HG02798 (cell line): ENCODE results near the gene KTN1.
A peak's percentile ranks its signal among the peaks of the same experiment; 100 is the strongest.

Experiments
- ATAC-seq: cut with Tn5 transposase; IDR thresholded peaks from one replicate; pipeline ENCODE4 v1.9.1; 2021; ENCODE audit warnings: mild to moderate bottlenecking; ENCODE audit not compliant: unreplicated experiment, poor library complexity

KTN1 gene

DNA sequence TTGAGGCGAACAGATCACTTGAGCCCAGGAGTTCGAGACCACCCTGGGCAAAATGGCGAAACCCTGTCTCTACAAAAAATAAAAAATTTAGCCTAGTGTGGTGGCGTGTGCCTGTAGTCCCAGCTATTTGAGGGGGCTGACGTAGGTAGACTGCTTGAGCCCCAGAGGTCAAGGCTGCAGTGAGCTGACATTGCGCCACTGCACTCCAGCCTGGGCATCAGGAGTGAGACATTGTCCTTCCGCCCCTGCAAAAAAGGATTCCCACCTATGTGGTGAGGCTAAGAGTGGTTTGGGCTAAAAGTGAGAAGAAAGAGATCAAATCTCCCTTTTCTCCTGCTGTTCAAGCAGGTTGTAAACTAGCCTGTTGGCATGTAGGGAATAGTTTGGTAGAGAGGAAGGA, 5.0 kb upstream of the KTN1 start:
- no peak for ATAC-seq

DNA sequence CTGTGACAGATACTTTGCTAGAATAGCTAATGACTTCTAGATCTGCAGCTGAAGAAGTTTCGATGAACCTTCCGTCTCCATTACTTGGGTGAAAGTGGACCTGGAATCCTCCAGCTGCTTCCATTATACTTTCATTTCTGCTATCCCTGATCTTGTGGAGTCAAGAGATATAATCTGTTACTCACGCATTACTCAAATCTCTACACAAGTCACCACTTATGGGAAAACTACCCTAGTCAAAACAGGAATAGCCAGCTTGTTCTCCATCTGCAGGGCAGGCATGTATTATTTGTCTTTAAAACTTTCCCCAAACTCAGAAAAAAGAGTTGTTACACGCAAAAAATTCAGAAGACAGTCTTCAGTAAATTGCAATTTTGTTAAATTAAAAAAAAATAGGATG, 2.8 kb upstream of the KTN1 start:
- ATAC-seq: no peak

DNA sequence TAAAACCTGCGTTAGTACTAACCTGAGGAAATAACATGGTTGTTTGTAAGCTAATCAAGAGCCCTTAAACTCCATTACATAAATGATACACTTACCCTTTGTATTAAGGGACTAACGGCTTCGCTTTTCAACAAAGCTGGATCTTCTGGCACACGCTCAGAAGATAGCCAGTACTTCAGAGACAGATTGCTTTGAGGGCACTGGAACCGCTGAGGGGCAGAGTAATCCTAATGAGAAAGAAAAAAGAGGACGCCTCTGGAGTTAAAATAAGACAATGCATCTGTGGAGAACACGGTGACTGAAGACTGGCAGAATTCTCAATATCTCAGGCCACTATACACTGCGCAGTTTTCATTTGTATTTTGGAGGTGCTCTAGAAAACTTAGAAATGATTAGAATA, 1.5 kb upstream of the KTN1 start:
- no peak for ATAC-seq

DNA sequence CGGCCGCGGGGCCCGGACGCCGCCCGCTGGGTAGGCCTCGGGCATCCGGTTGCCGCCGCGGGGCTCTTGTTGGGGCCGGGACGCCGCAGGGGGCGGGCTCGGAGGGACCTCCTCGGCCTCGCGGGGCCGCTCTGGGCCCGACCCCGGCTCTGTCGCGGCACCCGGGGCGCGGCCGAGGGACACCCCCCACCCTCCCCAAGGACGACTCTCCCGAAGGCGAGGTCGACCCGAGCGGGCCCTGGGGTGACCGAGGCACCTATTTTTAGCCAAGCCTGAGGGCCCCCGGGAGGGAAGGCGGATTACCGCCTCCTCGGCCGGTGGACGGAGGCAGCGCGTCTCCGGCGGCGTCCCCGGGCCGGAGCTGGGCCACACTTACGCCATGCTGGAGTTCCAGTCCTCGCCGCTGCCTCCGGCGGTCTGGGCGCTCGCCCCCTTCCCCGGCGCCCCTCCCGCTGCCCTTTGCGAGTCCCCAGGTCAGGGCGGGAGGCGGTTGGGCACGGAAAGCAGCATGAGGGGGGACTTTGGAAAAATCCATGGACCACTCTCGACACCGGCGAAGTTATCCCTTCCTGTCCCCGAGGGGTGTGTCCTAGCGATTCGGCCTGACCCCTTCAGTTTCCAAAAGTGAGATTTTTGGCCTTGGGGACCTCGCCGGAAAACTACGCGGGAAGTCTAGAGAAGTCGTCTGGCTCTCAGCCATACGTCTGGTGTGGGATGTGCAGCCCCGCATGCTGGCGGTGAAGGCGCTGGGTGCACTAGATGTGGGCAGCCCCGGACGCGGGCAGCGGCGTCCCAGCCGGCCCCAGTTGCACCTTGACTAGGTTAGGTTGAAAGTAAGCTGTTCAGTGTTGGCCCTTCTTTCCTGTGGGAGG, 699 bp downstream of the KTN1 start:
- peak; percentile 57 for ATAC-seq

DNA sequence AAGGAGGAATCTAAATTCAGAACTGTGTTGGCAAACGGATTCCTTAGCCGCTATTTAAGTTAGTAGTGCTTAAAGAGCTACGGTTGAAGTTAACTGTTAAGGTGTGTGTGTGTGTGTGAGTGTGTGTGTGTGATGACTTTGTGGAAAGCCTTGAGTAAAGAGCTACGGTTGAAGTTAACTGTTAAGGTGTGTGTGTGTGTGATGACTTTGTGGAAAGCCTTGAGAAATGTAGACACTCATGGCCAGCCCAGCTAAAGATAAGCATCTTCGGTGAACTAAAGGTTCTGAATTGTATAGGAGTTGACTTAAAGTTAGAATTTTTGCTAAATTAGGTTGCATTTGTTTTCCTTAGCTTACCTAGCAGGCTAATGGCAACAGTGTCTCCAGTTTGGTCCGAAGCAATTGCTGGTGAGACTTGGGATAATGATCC, 1.4 kb downstream of the KTN1 start:
- ATAC-seq: no peak

DNA sequence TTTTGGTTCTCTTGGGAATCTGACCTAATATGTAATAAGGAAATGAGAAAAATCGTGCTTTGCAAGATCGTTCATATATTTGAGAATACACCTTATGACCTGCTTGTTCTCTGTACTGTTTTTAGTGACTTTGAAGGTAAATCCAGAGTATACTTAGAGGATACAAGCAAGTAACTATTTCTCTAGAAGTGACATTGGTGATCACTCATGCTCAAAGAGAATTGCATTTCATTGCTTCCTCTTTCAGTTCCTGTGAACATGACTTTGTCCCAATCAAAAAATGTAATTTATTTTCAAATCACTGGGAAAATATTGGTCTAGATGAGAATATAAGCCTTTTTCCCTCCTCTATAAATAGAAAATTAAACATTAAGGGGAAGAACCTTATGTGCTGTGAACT, 2.7 kb downstream of the KTN1 start:
- ATAC-seq: no peak

DNA sequence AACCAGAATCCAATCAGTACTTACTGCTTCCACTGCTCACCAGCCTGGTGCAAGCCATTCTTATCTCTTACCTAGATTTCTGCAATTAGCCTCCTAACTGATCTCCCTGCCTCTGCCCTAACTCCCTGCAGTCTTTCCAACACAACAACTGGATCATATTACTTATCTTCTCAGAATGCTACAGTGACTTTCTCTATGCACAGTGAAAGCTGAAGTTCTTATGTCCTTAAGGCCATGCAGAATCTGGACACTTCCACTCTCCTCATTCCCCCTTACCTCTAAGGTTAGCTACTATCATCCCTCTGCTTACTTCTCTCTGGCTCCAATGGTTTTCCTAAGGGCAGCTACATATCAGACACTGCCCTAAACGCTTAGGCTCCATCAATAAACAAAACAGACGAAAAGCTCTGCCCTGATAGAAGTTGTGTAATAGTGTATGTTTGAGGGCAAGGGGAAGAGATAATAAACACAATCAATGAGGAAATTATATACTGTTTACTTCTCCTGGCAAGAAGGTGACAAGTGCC, 4.0 kb downstream of the KTN1 start:
- ATAC-seq: no peak

DNA sequence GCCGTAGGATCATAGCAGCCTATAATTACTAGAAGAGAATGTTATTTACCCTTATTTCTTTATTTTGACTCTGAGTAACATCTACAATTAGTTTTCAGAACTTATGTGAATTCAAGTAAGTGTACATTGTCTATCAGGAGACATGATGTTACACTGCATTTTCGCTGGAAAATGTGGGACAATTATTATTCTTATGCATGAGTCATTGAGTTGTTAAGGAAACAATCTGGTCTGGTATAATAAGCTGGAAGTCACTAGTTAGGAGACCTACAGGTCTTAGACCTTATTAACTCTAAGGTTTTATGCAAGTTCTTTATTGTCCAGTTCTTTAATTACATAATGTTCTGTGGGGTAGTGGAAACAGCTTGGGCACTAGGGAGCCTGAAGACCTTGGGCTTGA, 5.8 kb downstream of the KTN1 start:
- no peak for ATAC-seq

DNA sequence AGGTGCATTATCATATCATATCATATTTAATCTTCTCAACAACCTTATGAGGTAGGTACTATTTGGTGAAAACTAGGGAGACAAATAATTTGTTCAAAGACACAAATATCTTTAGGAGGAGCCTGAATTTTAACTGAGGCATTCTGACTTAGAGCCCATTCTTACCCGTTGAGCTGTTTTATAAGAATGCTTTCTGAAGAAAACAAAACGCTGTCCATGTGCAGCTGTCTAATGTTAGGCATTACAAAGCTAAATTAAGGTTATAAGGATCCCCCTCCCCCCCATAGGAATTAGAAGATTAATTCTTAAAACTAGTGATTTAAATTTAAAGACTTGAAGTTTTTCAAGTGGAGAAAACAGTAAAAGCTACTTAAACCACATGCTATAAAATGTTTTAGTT, 6.4 kb downstream of the KTN1 start:
- no peak for ATAC-seq

DNA sequence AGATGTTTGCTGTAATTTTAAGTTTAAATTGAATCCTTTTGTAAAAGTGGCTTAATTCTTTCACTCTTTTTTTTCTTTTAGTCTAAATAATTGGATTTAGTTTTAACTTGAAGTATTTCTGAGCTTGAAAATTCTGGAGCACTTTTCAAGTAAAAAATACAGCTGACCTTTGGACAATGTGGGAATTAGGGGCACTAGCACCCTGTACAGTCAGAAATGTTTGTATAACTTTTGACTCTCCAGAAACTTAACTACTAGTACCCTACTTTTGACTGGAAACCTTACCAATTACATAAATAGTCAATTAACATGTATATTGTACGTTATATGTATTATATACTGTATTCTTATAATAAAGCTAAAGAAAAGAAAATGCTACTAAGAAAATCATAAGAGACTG, 7.8 kb downstream of the KTN1 start:
- no peak for ATAC-seq

DNA sequence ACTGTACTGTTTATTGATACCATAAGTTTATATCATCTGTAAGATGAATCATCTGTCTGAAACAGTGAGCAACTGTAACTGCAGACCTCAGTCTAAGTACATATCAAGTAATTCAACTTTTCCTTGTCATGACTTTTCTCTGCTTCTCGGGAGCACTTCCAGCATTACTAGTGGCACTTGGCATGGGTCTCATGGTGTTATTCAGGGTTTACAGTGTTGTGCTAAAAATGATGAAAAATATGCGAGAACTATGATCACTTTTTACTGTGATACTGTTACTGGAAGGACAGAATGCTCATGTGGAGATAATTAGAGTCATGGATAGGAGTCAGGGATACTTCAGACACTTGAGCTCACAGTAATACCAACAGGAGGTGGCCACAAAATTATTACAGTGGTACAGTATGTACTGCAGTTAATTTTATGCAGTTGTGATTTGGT, 8.3 kb downstream of the KTN1 start:
- ATAC-seq: no peak

DNA sequence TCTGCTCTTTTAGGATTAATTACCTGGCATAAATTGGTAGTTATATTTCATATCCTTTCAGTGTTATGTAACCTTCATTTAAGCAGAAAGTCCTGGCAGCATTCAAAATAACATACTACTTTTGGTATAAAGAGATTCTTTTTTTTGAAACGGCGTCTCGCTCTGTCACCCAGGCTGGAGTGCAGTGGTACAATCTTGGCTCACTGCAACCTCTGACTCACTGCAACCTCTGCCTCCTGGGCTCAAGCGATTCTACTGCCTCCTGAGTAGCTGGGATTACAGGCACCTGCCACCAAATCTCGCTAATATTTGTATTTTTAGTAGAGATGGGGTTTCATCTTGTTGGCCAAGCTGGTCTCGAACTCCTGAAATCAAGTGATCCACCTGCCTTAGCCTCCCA, 9.2 kb downstream of the KTN1 start:
- no peak for ATAC-seq

DNA sequence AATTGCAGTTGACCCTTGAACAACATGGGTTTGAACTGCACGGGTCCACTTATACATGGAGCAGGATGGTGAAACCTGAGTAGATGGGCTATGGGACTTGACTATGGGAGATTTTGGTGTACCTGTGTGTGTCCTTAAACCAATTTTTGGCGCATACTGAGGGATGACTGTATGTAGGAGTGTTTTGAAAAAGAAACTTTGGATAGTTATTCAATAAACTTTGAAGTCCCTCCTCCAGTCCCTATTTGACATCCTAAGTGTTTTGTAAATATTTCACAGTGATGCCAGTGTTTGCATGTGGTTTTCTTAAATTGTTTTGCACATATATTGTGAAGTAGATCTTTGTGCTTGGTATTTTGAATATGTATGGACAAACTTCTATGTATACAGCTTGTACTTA, 12.4 kb downstream of the KTN1 start:
- no peak for ATAC-seq

DNA sequence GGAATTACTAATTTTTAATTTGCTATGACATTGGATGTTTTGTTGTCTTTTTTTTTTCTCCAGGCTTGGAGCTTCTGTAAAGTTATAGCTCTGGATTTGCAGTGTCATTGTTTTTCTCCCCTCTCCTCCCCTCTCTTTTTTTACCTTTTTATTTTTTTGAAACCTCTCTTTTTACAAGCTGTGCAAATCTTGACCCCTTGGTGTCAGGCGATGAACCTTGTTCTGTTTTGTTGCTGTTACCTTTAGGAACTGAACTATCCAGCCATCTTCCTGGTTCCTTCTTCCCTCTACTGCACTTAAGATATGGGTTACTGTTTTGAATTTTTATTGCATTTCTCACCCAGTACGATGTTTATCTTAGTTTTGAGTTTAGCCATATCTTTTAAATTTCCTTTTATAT, 13.7 kb downstream of the KTN1 start:
- ATAC-seq: no peak

DNA sequence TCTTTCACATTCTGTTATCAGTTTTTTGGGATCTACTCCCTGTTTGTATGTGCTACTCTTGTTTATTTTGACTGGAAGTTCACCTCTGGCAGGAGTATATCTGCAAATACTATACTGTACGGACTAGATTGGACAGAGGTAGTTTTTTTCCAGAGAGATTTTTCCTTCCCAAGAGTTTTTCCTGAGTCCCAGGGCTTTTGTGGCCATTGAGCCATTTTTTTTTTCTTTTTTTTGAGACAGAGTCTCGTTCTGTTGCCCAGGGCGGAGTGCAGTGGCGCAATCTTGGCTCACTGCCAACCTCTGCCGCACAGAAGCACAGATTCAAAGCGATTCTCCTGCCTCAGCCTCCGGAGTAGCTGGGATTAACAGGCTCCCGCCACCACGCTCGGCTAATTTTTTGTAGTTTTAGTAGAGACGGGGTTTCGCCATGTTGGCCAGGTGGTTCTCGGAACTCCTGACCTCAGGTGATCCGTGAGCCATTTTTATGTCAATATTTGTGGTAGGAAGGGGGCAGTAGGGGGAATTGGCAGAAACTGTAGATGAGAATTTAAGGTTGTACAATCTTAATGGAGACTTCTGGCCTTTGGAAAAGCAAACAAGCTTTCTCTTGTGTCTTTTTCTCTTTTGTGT, 19.4 kb downstream of the KTN1 start:
- ATAC-seq: no peak

DNA sequence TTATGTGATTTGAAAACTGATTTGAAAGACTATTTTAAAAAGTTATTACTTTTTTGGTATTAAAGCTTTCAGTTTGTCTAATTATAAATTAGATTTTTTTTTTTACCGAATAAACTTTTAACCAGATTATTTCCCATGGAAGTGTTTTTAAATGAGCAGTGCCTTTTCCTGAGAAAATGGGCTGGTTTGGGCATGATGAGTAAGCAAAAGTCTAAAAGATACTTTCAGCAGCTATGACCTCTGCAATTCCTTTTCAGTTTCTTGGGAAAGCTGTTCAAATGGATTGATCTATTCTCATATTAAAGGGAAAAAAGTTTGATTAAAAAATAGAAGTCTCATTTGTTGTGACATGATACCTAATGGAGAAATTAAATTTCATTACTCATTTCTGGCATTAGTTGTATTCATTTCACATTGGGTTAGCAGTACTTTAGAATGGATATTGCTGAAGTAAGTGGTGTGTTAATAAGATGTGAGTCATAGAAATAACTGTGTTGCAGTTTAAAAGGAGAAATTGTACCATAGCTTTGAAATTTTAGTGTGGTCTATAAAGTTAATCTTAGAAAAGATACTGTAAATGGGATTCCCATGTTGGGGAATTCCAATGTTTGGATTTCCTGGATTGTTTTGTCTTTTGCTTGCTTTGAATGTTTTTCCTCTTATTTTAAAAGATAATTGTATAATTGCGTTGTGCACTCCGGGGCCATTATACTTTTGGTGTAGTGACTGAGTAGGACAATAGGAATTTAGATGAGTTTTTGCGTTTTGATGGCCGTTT, 21.0 kb downstream of the KTN1 start:
- no peak for ATAC-seq

DNA sequence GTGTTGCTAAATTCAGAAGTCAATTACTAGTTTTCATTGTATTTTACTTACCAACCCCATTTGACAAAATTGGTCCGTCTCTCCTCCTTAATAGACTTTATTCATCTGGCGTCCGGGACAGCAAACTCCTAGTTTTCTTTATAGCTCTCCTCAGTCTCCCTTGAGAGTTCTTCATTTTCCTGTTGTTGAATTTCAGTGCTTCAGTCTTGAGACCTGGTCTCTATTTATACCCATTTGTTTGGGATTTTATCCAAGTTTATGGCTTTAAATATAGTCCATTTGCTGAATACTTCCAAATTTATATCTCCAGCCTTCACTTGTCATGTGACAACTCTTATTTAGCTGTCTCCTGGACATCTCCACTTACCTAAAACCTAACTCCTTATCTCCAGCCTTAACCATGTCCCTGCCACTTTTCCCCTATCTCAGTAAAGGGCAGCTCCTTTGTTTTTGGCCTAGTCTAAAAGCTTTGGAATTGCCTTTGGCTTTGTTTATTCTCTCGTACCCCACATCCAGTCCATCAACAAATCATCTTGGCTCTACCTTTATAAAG, 23.5 kb downstream of the KTN1 start:
- no peak for ATAC-seq

DNA sequence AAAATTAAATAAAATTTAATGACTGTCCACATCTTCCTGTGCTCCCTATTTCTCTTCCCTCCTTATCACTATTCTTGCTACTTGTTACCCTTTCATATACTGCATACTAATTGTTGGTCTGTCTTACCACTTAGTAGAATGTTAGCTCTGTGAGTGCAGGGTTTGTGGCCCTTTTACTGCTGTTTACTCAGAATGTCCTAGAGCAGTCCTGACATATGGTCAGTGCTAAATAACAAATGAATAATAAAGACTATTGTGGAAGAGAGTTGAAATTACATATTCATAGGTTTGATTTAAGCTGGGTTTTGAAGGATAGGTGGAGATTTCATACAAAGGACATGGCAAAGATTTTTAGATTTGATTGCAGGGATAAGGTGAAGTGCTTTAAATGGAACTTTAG, 24.5 kb downstream of the KTN1 start:
- no peak for ATAC-seq

DNA sequence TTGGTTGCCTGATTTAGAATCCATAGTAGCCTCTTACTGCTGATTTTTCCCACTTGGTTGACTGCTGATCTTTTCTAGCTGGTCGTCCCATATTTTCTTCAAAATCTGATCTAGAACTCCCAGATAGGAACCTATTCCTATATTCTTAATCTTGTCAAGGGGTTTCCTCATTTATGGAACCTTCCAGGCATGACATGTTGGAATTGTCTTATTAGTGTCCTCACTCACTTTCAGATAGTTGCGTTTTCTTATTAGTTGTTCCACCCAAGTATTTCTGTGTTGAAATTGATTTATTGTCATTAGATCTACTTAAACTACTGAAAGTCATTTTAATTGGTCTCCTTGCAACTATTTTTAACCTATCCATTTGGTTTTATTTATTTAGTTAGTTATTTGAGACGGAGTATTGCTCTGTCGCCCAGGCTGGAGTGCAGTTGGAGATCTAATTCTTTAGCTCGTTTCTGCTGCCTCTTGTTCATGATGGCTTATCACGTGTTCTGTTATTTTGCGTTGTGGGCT, 25.0 kb downstream of the KTN1 start:
- no peak for ATAC-seq

DNA sequence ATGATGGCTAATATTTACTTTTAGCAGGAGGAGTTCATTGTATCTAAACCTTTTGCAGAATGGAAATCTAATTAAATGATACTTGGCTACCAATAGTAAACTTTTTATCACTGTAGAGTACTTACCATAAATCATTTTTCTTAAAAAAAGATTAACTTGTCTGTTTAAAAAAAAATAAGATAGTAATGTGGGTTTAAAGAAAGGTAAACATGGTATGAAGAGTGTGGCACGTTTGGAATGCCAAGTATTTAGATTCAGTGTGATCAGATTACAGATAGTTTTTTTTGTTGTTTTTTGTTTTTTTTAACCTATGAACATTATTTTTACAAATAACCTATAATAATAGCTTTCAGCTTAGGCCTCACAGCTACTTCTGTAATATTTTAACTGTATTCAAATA, 25.8 kb downstream of the KTN1 start:
- no peak for ATAC-seq
